A549 (cell line): ENCODE results near the gene PRKN. TPM values are rescaled to one million over a fixed set of nuclear protein-coding genes. Genes with fewer than 3 reads are reported as not detected.
A peak's percentile ranks its signal among the peaks of the same experiment; 100 is the strongest.

Experiments
- ATAC-seq, 2 experiments: fragments of 200-7000 bp in 1 of 2; fragments of >200 bp in 1 of 2; cut with Nextera tagmentation in 1 of 2; cut with Tn5 transposase in 1 of 2; 3 replicates each; pipeline versions ENCODE4 v1.8.0 to v1.9.1; 2018 to 2020; ENCODE audit warnings: mild to moderate bottlenecking in 1 of 2, moderate library complexity in 1 of 2
- CTCF ChIA-PET: fragments of 300-600 bp; sonication (Branson Sonifier 250); formaldehyde crosslinking; extraction: SDS; loops from one replicate; lab custom pipeline; 2021; ENCODE audit warnings: antibody characterized with exemption, inconsistent platforms; lab: Yijun Ruan, JAX
- POLR2A ChIA-PET: fragments of 350-600 bp; formaldehyde crosslinking; extraction: SDS; loops from one replicate; lab custom pipeline; 2021; ENCODE audit warnings: antibody characterized with exemption, inconsistent platforms; lab: Yijun Ruan, JAX
- DNase-seq, 2 experiments: peaks; one replicate each; pipeline versions ENCODE4 v3.0.0 to v3.0.0-alpha.2; 2011 to 2016; ENCODE audit warnings: low read depth in 1 of 2, low spot score in 1 of 2
- FAIRE-seq: peaks from 2 replicates; lab custom pipeline; 2011; peaks lifted over from hg19 to GRCh38; lab: Jason Lieb, UNC
- H3K27ac ChIP-seq, 2 experiments: fragments of >200 bp; sonication (Bioruptor Twin); formaldehyde crosslinking; 3 replicates each; pipeline ENCODE4 v1.5.1; 2016 to 2017
- H3K4me1 ChIP-seq: fragments of >200 bp; sonication (Bioruptor Twin); formaldehyde crosslinking; 3 replicates; pipeline ENCODE4 v1.6.1; 2016
- H3K4me2 ChIP-seq: fragments of >200 bp; sonication (Bioruptor Twin); formaldehyde crosslinking; 3 replicates; pipeline ENCODE4 v1.6.1; 2016
- H3K4me3 ChIP-seq: fragments of >200 bp; sonication (Bioruptor Twin); formaldehyde crosslinking; 3 replicates; pipeline ENCODE4 v1.5.1; 2016
- H3K9me3 ChIP-seq: fragments of >200 bp; sonication (Bioruptor Twin); formaldehyde crosslinking; 3 replicates; pipeline ENCODE4 v1.6.1; 2016
- ATOH8 ChIP-seq: fragments of 250-450 bp; sonication (Bioruptor Pico); IDR thresholded peaks from 2 replicates; pipeline ENCODE4 v1.5.0; 2020; ENCODE audit warnings: low read depth, mild to moderate bottlenecking, moderate library complexity
- CHD4 ChIP-seq: fragments of 200-600 bp; sonication (generic); IDR thresholded peaks from 2 replicates; pipeline ENCODE4 v1.6.1; 2016; ENCODE audit warnings: antibody characterized with exemption, mild to moderate bottlenecking, borderline replicate concordance
- ESRRA ChIP-seq: fragments of 150-350 bp; IDR thresholded peaks from 2 replicates; pipeline ENCODE4 v1.6.1; 2014; ENCODE audit warnings: mild to moderate bottlenecking, low read length, borderline replicate concordance
- FOSB ChIP-seq: fragments of 250-450 bp; sonication (Bioruptor Pico); IDR thresholded peaks from 2 replicates; pipeline ENCODE4 v1.5.0; 2020; ENCODE audit warnings: mild to moderate bottlenecking, moderate library complexity
- GATA3 ChIP-seq: IDR thresholded peaks from 2 replicates; pipeline ENCODE4 v1.6.1; 2012; ENCODE audit warnings: borderline replicate concordance
- HDAC2 ChIP-seq: fragments of 200-600 bp; sonication (generic); IDR thresholded peaks from 2 replicates; pipeline ENCODE4 v1.6.1; 2016
- HEYL ChIP-seq: fragments of 250-450 bp; sonication (Bioruptor Pico); IDR thresholded peaks from 2 replicates; pipeline ENCODE4 v1.8.0; 2021; ENCODE audit warnings: mild to moderate bottlenecking, moderate library complexity
- HOXB5 ChIP-seq: fragments of 250-450 bp; sonication (Bioruptor Pico); IDR thresholded peaks from 2 replicates; pipeline ENCODE4 v1.5.0; 2020; ENCODE audit warnings: mild to moderate bottlenecking, moderate library complexity
- JUN ChIP-seq, 2 experiments: fragments of >200 bp; sonication (Bioruptor Twin); formaldehyde crosslinking; IDR thresholded peaks; 2 replicates in 1 of 2; 3 replicates in 1 of 2; pipeline ENCODE4 v1.6.1; 2016 to 2017
- JUNB ChIP-seq: fragments of >200 bp; sonication (Bioruptor Twin); formaldehyde crosslinking; IDR thresholded peaks from 2 replicates; pipeline ENCODE4 v1.6.1; 2016
- KDM1A ChIP-seq: fragments of 200-600 bp; sonication (generic); IDR thresholded peaks from 2 replicates; pipeline ENCODE4 v1.6.1; 2016; ENCODE audit warnings: low read depth, mild to moderate bottlenecking
- MAFK ChIP-seq: fragments of 450-650 bp; IDR thresholded peaks from 2 replicates; pipeline ENCODE4 v1.6.1; 2014; ENCODE audit not compliant: partially characterized antibody
- MAX ChIP-seq: IDR thresholded peaks from 2 replicates; pipeline ENCODE4 v1.6.1; 2012
- NPAS2 ChIP-seq: fragments of 250-450 bp; sonication (Bioruptor Pico); IDR thresholded peaks from 2 replicates; pipeline ENCODE4 v1.8.0; 2022; ENCODE audit warnings: mild to moderate bottlenecking, moderate library complexity, borderline replicate concordance
- POLR2AphosphoS2 ChIP-seq: conservative IDR thresholded peaks from 2 replicates; pipeline ENCODE4 v1.6.1; 2012; ENCODE audit warnings: low read length, improper control_type of control experiment, inconsistent platforms
- RAD21 ChIP-seq, 2 experiments: fragments of >200 bp in 1 of 2; sonication (Bioruptor Twin) in 1 of 2; formaldehyde crosslinking in 1 of 2; IDR thresholded peaks in 1 of 2; conservative IDR thresholded peaks in 1 of 2; 2 replicates in 1 of 2; 3 replicates in 1 of 2; pipeline ENCODE4 v1.6.1; 2012 to 2018; ENCODE audit warnings: inconsistent platforms in 1 of 2
- RCOR1 ChIP-seq: fragments of 150-350 bp; IDR thresholded peaks from 2 replicates; pipeline ENCODE4 v1.6.1; 2014; ENCODE audit warnings: antibody characterized with exemption, low read length, low read depth
- ZFP36 ChIP-seq: fragments of 450-650 bp; IDR thresholded peaks from 2 replicates; pipeline ENCODE4 v1.6.1; 2014; ENCODE audit warnings: borderline replicate concordance; ENCODE audit not compliant: partially characterized antibody
- WGBS: methylation state at CpG from one replicate; pipeline ENCODE4 v1.1.6; 2017; ENCODE audit errors: missing lambda C conversion rate; 5-methylcytosine and 5-hydroxymethylcytosine counted together
- polyA plus RNA-seq, 4 experiments: library from polyadenylated mRNA; depleted of rRNA in 3 of 4; stranded (reverse); fragments of >200 nt; fragmentation: RNase III in 1 of 4; extraction: RNeasy Plus Mini Kit Qiagen cat#74134 plus additional on column Dnase treatment in 1 of 4; gene quantifications; 2 replicates in 3 of 4; 3 replicates in 1 of 4; pipeline ENCODE4 v1.2.3, GENCODE V29; 2011 to 2017
- TF ChIP-seq, protein P1 (sequence below): fragments of >200 bp; sonication (Bioruptor Twin); formaldehyde crosslinking; IDR thresholded peaks from 3 replicates; pipeline ENCODE4 v1.6.1; 2016
- TF ChIP-seq, protein P2 (sequence below): IDR thresholded peaks from 2 replicates; pipeline ENCODE4 v1.6.1; 2012; ENCODE audit warnings: low read depth, borderline replicate concordance
- TF ChIP-seq, protein P3 (sequence below): fragments of >200 bp; sonication (Bioruptor Twin); formaldehyde crosslinking; IDR thresholded peaks from 2 replicates; pipeline ENCODE4 v1.6.1; 2016
- TF ChIP-seq, protein P4 (sequence below): fragments of 200-600 bp; sonication (generic); IDR thresholded peaks from 2 replicates; pipeline ENCODE4 v1.6.1; 2016; ENCODE audit warnings: antibody characterized with exemption, mild to moderate bottlenecking, moderate library complexity

The PRKN gene
- polyA plus RNA-seq, 2 of the 4 experiments (the other 2 are of a cell fraction), result 0.36 to 0.39 TPM

DNA sequence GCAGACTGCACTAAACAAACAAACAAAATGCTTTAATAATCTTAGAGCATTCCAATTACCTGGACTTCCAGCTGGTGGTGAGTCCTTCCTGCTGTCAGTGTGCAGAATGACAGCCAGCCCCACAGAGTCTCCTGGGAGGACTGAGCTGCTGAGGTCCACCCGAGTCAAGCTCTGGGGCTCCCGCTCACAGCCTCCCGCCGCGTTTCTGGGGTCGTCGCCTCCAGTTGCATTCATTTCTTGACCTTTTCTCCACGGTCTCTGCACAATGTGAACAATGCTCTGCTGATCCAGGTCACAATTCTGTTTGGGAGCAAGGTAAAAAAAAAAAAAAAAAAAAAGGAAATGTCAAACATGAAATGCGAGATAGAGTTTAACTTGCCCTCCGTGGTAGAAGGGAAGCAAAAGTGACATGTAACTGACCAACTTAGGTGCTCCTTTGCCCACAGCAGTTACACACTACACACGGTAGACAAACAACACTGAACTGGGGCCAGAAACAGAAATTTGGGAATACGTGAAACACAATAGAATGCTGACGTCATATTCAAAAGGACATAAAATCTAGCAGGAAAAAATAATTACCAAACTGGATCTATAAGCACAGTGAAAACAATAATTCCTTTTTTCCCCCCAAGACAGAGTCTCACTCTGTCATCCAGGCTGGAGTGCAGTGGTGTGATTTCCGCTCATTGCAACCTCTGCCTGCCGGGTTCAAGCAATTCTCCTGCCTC, 464.9 kb downstream of the PRKN start:
- FAIRE-seq, result no peak
- no peak overlapping the region for H3K27ac ChIP-seq
- no peak for ATAC-seq
- H3K4me3 ChIP-seq, result no peak overlapping the region
- TF ChIP-seq GATA3 (no peak), POLR2AphosphoS2 (no peak), ESRRA (no peak), KDM1A (no peak), RCOR1 (no peak)
- TF ChIP-seq, protein P1, sequence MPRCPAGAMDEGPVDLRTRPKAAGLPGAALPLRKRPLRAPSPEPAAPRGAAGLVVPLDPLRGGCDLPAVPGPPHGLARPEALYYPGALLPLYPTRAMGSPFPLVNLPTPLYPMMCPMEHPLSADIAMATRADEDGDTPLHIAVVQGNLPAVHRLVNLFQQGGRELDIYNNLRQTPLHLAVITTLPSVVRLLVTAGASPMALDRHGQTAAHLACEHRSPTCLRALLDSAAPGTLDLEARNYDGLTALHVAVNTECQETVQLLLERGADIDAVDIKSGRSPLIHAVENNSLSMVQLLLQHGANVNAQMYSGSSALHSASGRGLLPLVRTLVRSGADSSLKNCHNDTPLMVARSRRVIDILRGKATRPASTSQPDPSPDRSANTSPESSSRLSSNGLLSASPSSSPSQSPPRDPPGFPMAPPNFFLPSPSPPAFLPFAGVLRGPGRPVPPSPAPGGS, result no peak
- POLR2A ChIA-PET, result no interaction called here
- no peak for DNase-seq
- no peak overlapping the region for H3K4me2 ChIP-seq
- CTCF ChIA-PET, result no interaction called here
- H3K9me3 ChIP-seq, result no peaks in the 10 kb centered on the region
- 77% methylated on average over 15 of the region's 15 CpGs for WGBS
- no peaks in the 10 kb centered on the region for H3K4me1 ChIP-seq

DNA sequence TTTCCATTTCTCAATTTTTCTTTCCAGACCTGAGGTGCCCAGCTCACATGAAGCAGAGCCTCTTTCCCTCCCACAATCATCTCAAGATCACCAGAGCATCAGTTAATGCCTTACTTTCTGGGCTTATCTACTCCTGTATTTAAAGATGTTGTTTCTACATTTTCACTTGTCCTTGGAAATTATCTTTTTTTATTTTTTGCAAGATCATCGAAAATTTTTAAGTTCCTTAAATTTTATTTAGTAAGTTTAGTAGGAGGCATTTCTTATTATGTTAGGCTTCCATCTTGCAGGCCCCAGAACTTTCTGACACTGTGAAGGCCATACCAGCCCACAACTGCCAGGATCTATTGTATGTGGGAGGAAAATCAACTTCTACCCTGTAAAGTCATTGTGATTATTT, 466.0 kb downstream of the PRKN start:
- no peak overlapping the region for H3K4me2 ChIP-seq
- no peak for FAIRE-seq
- POLR2A ChIA-PET, result no interaction called here
- CTCF ChIA-PET, result interaction anchor here (1.1 kb wide), 1 partner anchor 9 kb away, joined by 3 read pairs; no protein-coding TSS in a partner anchor
- DNase-seq, result no peak
- no peak overlapping the region for H3K27ac ChIP-seq
- no peaks in the 10 kb centered on the region for H3K4me1 ChIP-seq
- 26% methylated on average over 1 of the region's 1 CpG for WGBS
- no peak overlapping the region for H3K4me3 ChIP-seq
- no peak for ATAC-seq
- TF ChIP-seq NPAS2 (no peak), MAFK (peak; percentile 79)
- TF ChIP-seq, all 56 proteins: peak for 1
- no peaks in the 10 kb centered on the region for H3K9me3 ChIP-seq

- ChIA-PET POLR2A (no interaction called here), CTCF (no interaction called here)
- Histone ChIP-seq H3K27ac (no peak overlapping the region), H3K4me2 (no peak overlapping the region), H3K4me1 (no peaks in the 10 kb centered on the region), H3K9me3 (no peaks in the 10 kb centered on the region), H3K4me3 (no peak overlapping the region)
- FAIRE-seq (no peak), ATAC-seq (no peak), DNase-seq (no peak)
- TF ChIP-seq, protein P2, sequence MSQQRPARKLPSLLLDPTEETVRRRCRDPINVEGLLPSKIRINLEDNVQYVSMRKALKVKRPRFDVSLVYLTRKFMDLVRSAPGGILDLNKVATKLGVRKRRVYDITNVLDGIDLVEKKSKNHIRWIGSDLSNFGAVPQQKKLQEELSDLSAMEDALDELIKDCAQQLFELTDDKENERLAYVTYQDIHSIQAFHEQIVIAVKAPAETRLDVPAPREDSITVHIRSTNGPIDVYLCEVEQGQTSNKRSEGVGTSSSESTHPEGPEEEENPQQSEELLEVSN, result no peak
- TF ChIP-seq ESRRA, result no peak
- 93% methylated on average over 1 of the region's 1 CpG for WGBS
Measured at GRCh38 chr6:162260027-162260426, 467.5 kb downstream of the PRKN start.

DNA sequence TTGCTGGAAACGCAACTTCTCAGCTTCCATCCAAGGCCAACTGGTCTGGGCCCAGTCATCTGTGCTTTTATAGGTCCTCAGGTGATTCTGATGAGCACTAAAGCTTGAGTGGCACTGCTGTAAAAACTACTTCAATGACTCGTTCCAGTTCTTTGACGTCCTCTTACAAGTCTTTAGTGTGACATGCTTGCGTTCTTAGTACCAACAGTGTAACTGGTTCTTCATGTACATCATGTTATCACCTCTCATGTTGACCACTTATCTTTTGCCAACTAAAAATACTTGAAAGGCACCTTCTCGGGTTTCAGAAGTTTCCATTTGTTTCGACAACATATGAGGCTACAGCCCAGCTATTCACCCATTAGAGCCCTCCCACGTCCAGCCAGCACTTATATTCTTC, 468.9 kb downstream of the PRKN start:
- DNase-seq, result no peak
- no peak overlapping the region for H3K4me3 ChIP-seq
- H3K27ac ChIP-seq, result no peak overlapping the region
- H3K9me3 ChIP-seq, result no peaks in the 10 kb centered on the region
- no peak overlapping the region for H3K4me2 ChIP-seq
- ATAC-seq, result no peak
- no peaks in the 10 kb centered on the region for H3K4me1 ChIP-seq
- FAIRE-seq, result no peak
- 52% methylated on average over 7 of the region's 7 CpGs for WGBS
- ChIA-PET CTCF (no interaction called here), POLR2A (no interaction called here)
- TF ChIP-seq RAD21 (conservative IDR thresholded peaks at IDR 0.05 in 1 of 2, IDR thresholded peaks at IDR 0.05 in 1 of 2) (no peak), HEYL (CRISPR knock-in tag) (no peak), JUN (IDR thresholded peaks at IDR 0.05) (no peak), MAX (no peak), ATOH8 (CRISPR knock-in tag) (no peak), POLR2AphosphoS2 (no peak), FOSB (CRISPR knock-in tag) (no peak), HOXB5 (CRISPR knock-in tag) (no peak), JUNB (no peak), CHD4 (no peak), ZFP36 (no peak), HDAC2 (no peak)
- TF ChIP-seq, protein P2, result no peak
- TF ChIP-seq, protein P3, sequence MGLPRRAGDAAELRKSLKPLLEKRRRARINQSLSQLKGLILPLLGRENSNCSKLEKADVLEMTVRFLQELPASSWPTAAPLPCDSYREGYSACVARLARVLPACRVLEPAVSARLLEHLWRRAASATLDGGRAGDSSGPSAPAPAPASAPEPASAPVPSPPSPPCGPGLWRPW, result no peak
- TF ChIP-seq, protein P4, sequence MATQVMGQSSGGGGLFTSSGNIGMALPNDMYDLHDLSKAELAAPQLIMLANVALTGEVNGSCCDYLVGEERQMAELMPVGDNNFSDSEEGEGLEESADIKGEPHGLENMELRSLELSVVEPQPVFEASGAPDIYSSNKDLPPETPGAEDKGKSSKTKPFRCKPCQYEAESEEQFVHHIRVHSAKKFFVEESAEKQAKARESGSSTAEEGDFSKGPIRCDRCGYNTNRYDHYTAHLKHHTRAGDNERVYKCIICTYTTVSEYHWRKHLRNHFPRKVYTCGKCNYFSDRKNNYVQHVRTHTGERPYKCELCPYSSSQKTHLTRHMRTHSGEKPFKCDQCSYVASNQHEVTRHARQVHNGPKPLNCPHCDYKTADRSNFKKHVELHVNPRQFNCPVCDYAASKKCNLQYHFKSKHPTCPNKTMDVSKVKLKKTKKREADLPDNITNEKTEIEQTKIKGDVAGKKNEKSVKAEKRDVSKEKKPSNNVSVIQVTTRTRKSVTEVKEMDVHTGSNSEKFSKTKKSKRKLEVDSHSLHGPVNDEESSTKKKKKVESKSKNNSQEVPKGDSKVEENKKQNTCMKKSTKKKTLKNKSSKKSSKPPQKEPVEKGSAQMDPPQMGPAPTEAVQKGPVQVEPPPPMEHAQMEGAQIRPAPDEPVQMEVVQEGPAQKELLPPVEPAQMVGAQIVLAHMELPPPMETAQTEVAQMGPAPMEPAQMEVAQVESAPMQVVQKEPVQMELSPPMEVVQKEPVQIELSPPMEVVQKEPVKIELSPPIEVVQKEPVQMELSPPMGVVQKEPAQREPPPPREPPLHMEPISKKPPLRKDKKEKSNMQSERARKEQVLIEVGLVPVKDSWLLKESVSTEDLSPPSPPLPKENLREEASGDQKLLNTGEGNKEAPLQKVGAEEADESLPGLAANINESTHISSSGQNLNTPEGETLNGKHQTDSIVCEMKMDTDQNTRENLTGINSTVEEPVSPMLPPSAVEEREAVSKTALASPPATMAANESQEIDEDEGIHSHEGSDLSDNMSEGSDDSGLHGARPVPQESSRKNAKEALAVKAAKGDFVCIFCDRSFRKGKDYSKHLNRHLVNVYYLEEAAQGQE, result no peak
